GM12892 (cell line): ENCODE measurements around the gene TRIO.

ENCODE experiments used
- POLR2A ChIP-seq: IDR thresholded peaks from 2 replicates; pipeline ENCODE4 v1.6.1; 2011; ENCODE audit warnings: low read depth, low read length, control low read depth
- POLR2AphosphoS5 ChIP-seq: IDR thresholded peaks from 2 replicates; pipeline ENCODE4 v1.6.1; 2011; ENCODE audit warnings: low read depth, low read length, control low read depth
- TAF1 ChIP-seq: IDR thresholded peaks from 2 replicates; pipeline ENCODE4 v1.6.1; 2011; ENCODE audit warnings: low read depth, mild to moderate bottlenecking, control low read depth, low read length, borderline replicate concordance

- no peak for TF ChIP-seq POLR2A
- no peak for TF ChIP-seq TAF1
- TF ChIP-seq POLR2AphosphoS5 = no peak
Measured at GRCh38 chr5:14319102-14319501, 176.0 kb downstream of the TRIO start.
